GM06990 (cell line): Measurements from ENCODE around the gene RNF26.
A peak's percentile ranks its signal among the peaks of the same experiment; 100 is the strongest.

Source experiments
- DNase-seq: peaks from one replicate; pipeline ENCODE4 v3.0.0-alpha.2; 2011; ENCODE audit not compliant: insufficient read length; ENCODE audit errors: extremely low read depth
- H3K27me3 ChIP-seq: replicated peaks from 2 replicates; pipeline ENCODE4 v1.6.0; 2011; ENCODE audit warnings: low read length; ENCODE audit not compliant: control insufficient read depth, insufficient read depth
- H3K36me3 ChIP-seq: 2 replicates; pipeline ENCODE4 v1.5.1; 2011; ENCODE audit warnings: low read length; ENCODE audit not compliant: control insufficient read depth, insufficient read depth
- H3K4me3 ChIP-seq: replicated peaks from 2 replicates; pipeline ENCODE4 v1.5.1; 2011; ENCODE audit warnings: low read depth, mild to moderate bottlenecking, control low read depth, low read length
- TF ChIP-seq, protein P1 (sequence below): IDR thresholded peaks from 2 replicates; pipeline ENCODE4 v1.5.1; 2011; ENCODE audit warnings: low read length, control low read depth, mild to moderate bottlenecking, inconsistent platforms; ENCODE audit not compliant: insufficient read depth, poor library complexity, severe bottlenecking

RNF26 gene

GRCh38 chr11:119355091-119355843 is 20.9 kb downstream of the RNF26 start:
- H3K27me3 ChIP-seq, result no peaks in the 10 kb centered on the region
- TF ChIP-seq, protein P1, sequence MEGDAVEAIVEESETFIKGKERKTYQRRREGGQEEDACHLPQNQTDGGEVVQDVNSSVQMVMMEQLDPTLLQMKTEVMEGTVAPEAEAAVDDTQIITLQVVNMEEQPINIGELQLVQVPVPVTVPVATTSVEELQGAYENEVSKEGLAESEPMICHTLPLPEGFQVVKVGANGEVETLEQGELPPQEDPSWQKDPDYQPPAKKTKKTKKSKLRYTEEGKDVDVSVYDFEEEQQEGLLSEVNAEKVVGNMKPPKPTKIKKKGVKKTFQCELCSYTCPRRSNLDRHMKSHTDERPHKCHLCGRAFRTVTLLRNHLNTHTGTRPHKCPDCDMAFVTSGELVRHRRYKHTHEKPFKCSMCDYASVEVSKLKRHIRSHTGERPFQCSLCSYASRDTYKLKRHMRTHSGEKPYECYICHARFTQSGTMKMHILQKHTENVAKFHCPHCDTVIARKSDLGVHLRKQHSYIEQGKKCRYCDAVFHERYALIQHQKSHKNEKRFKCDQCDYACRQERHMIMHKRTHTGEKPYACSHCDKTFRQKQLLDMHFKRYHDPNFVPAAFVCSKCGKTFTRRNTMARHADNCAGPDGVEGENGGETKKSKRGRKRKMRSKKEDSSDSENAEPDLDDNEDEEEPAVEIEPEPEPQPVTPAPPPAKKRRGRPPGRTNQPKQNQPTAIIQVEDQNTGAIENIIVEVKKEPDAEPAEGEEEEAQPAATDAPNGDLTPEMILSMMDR, result no peak
- no peak for DNase-seq
- H3K36me3 ChIP-seq, result no peaks in the 10 kb centered on the region
- no peak overlapping the region for H3K4me3 ChIP-seq

- Histone ChIP-seq H3K4me3 (peak overlapping the region; percentile 59), H3K36me3 (no peaks in the 10 kb centered on the region), H3K27me3 (no peaks in the 10 kb centered on the region)
- peak; percentile 67 for DNase-seq
- TF ChIP-seq, protein P1, result peak; percentile 77
Measured at GRCh38 chr11:119356349-119357031, 22.2 kb downstream of the RNF26 start.

DNA sequence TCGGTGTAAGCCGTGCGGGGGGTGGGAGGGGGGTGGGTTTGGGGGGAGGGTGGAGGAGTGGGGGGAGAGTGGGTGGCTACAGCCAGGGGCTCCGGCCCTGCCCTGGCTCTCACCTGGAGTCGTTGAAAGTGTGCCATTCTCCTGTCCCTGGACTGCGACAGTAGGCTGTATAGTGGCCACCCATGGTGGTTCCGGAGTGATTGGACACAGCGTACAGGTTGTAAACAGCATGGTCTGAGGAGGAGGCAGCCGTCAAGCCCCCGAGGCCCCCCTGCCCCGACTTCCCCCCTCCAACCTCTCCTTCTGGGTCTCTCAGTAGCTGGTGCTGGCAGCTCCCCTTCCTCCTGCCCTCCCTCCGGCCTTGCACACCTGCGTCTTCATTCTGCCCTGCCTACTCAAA is 22.7 kb downstream of the RNF26 start:
- DNase-seq, result no peak
- Histone ChIP-seq H3K36me3 (no peaks in the 10 kb centered on the region), H3K27me3 (no peaks in the 10 kb centered on the region), H3K4me3 (peak overlapping the region; percentile 59; the same call in 1 of the 2 replicates)
- TF ChIP-seq, protein P1, result no peak

- TF ChIP-seq, protein P1, result no peak
- H3K27me3 ChIP-seq, result no peaks in the 10 kb centered on the region; the same call in 1 of the 2 replicates
- H3K36me3 ChIP-seq, result no peaks in the 10 kb centered on the region
- no peak for DNase-seq
- no peak overlapping the region for H3K4me3 ChIP-seq
Measured at GRCh38 chr11:119359365-119360214, 25.3 kb downstream of the RNF26 start.

DNA sequence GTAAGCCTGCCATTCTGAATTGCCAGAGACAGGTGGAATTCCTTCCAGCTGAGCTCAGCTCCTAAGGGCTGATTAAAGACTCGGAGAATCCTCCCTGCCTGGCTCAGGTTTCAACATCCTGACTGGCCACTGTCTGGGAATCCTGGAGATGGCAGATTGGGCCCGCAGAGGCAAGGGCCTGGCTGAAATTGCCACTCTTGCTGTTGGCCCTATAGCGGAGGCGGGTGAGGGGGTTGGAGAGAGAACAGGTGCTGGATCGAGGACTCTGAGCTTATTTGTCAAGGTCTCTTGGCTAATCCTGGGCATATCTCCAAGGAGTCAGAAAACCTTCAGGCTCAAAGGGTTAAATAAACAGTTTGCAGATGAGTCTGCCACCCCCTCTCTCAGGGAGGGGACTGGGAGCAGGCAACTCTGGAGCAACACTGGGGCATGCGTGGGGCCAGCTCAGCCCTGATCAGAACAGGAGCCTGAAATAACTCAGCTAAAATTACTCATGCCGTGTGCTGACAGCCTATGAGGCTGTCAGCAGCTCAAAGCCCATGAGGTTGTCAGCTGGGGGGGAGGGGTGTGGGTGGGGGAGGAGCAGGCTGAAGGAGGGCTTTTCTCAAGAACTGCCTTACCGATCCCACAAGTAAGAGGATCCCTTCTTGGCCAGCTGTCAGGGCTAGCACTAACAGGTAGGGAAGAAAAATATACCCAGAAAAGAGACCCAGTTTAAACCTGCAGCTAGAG is 26.9 kb downstream of the RNF26 start:
- no peaks in the 10 kb centered on the region for H3K36me3 ChIP-seq
- DNase-seq, result peak; percentile 63
- peaks cover 2% of the 10 kb centered on the region; the same call in 1 of the 2 replicates for H3K27me3 ChIP-seq
- H3K4me3 ChIP-seq, result no peak overlapping the region
- TF ChIP-seq, protein P1, result no peak
